Neural cell (in vitro differentiated cells): ENCODE measurements around the gene SNRPA. TPM values are rescaled to one million over a fixed set of nuclear protein-coding genes. Genes with fewer than 3 reads are reported as not detected.

ENCODE experiments used
- H2AFZ ChIP-seq: fragments of 200-600, 300-800 bp; sonication (generic), shearing (Covaris generic); 2 replicates; pipeline ENCODE4 v1.6.0; 2014; ENCODE audit warnings: low read depth, mild to moderate bottlenecking, antibody characterized with exemption, low read length, moderate library complexity
- H3F3A ChIP-seq: fragments of 200-600 bp; shearing (Covaris generic); 2 replicates; pipeline ENCODE4 v1.6.1; 2016; ENCODE audit warnings: mild to moderate bottlenecking, moderate library complexity, mixed read lengths, antibody characterized with exemption, low read length; ENCODE audit not compliant: insufficient read depth, poor library complexity, severe bottlenecking
- H3K27ac ChIP-seq: fragments of 200-600, 300-800 bp; sonication (generic), shearing (Covaris generic); 2 replicates; pipeline ENCODE4 v1.5.1; 2014; ENCODE audit warnings: mild to moderate bottlenecking, low read length, moderate library complexity
- H3K27me3 ChIP-seq: fragments of 300-800, 200-600 bp; sonication (generic), shearing (Covaris generic); 2 replicates; pipeline ENCODE4 v1.6.0; 2014; ENCODE audit warnings: mild to moderate bottlenecking, low read depth, low read length, moderate library complexity; ENCODE audit not compliant: insufficient read depth
- H3K36me3 ChIP-seq: fragments of 300-800, 200-600 bp; sonication (generic), shearing (Covaris generic); 2 replicates; pipeline ENCODE4 v1.5.1; 2014; ENCODE audit warnings: mild to moderate bottlenecking, antibody characterized with exemption, low read length, moderate library complexity; ENCODE audit not compliant: insufficient read depth
- H3K4me2 ChIP-seq: fragments of 300-800, 200-600 bp; sonication (generic), shearing (Covaris generic); 2 replicates; pipeline ENCODE4 v1.6.0; 2014; ENCODE audit warnings: mild to moderate bottlenecking, low read length
- H3K4me3 ChIP-seq: fragments of 300-800, 200-600 bp; sonication (generic), shearing (Covaris generic); 2 replicates; pipeline ENCODE4 v1.5.1; 2014; ENCODE audit warnings: mild to moderate bottlenecking, low read length, moderate library complexity
- H3K79me2 ChIP-seq: fragments of 200-600 bp; shearing (Covaris generic); replicated peaks from 2 replicates; pipeline ENCODE4 v1.6.0; 2014; ENCODE audit warnings: mild to moderate bottlenecking, low read length, moderate library complexity; ENCODE audit not compliant: insufficient read depth
- H3K9ac ChIP-seq: fragments of 300-800, 200-600 bp; sonication (generic), shearing (Covaris generic); 2 replicates; pipeline ENCODE4 v1.6.1; 2016; ENCODE audit warnings: mild to moderate bottlenecking, low read length, mixed read lengths
- H3K9me2 ChIP-seq: fragments of 200-600 bp; shearing (Covaris generic); 2 replicates; pipeline ENCODE4 v1.6.1; 2016; ENCODE audit warnings: mild to moderate bottlenecking, low read length, mixed read lengths; ENCODE audit not compliant: insufficient read depth
- H3K9me3 ChIP-seq: fragments of 200-600, 300-800 bp; sonication (generic), shearing (Covaris generic); 2 replicates; pipeline ENCODE4 v1.6.1; 2016; ENCODE audit warnings: mild to moderate bottlenecking, mixed run types, low read length, moderate library complexity, mixed read lengths
- H4K20me1 ChIP-seq: fragments of 200-600 bp; shearing (Covaris generic); 2 replicates; pipeline ENCODE4 v1.6.1; 2016; ENCODE audit warnings: mild to moderate bottlenecking, mixed run types; ENCODE audit not compliant: insufficient read depth
- CTCF ChIP-seq: fragments of 450-650 bp; IDR thresholded peaks from 2 replicates; pipeline ENCODE4 v1.5.1; 2014; ENCODE audit warnings: antibody characterized with exemption, mild to moderate bottlenecking, moderate library complexity; ENCODE audit not compliant: poor library complexity, severe bottlenecking
- EP300 ChIP-seq: fragments of 450-650 bp; conservative IDR thresholded peaks from 2 replicates; pipeline ENCODE4 v1.6.1; 2014; ENCODE audit warnings: antibody characterized with exemption, mild to moderate bottlenecking, moderate library complexity; ENCODE audit not compliant: poor library complexity, severe bottlenecking
- EZH2 ChIP-seq: fragments of 200-600, 300-800 bp; shearing (Covaris generic), sonication (generic); IDR thresholded peaks from 2 replicates; pipeline ENCODE4 v1.6.1; 2014; ENCODE audit warnings: antibody characterized with exemption, low read length, borderline replicate concordance, mild to moderate bottlenecking; ENCODE audit not compliant: insufficient read depth, poor library complexity, severe bottlenecking
- MXI1 ChIP-seq: fragments of 450-650 bp; conservative IDR thresholded peaks from 2 replicates; pipeline ENCODE4 v1.6.1; 2014; ENCODE audit warnings: antibody characterized with exemption, mild to moderate bottlenecking; ENCODE audit not compliant: poor library complexity, severe bottlenecking
- POLR2AphosphoS5 ChIP-seq: IDR thresholded peaks from 2 replicates; pipeline ENCODE4 v1.6.1; 2012
- RAD21 ChIP-seq: fragments of 450-650 bp; conservative IDR thresholded peaks from 2 replicates; pipeline ENCODE4 v1.6.1; 2014; ENCODE audit warnings: antibody characterized with exemption, mild to moderate bottlenecking, moderate library complexity
- REST ChIP-seq: IDR thresholded peaks from 2 replicates; pipeline ENCODE4 v1.6.1; 2012; ENCODE audit warnings: borderline replicate concordance
- SMC3 ChIP-seq: fragments of 450-650 bp; conservative IDR thresholded peaks from 2 replicates; pipeline ENCODE4 v1.6.1; 2014; ENCODE audit warnings: antibody characterized with exemption, mild to moderate bottlenecking, moderate library complexity; ENCODE audit not compliant: poor library complexity
- TAF1 ChIP-seq: IDR thresholded peaks from 2 replicates; pipeline ENCODE4 v1.6.1; 2012; ENCODE audit warnings: low read depth
- polyA plus RNA-seq: library from polyadenylated mRNA; depleted of rRNA; stranded (reverse); fragments of >200 nt; gene quantifications from 2 replicates; pipeline ENCODE4 v1.2.3, GENCODE V29; 2014

SNRPA gene
- polyA plus RNA-seq, 1 donor from 2014 or later = 29.9 TPM

- Histone ChIP-seq H3F3A (no peaks in the 10 kb centered on the region), H3K9me3 (no peaks in the 10 kb centered on the region), H3K36me3 (no peaks in the 10 kb centered on the region), H3K4me3 (no peak overlapping the region), H3K9me2 (no peaks in the 10 kb centered on the region), H3K27ac (no peak overlapping the region), H3K4me2 (no peak overlapping the region), H2AFZ (no peak overlapping the region), H3K9ac (no peak overlapping the region), H3K79me2 (no peaks in the 10 kb centered on the region), H3K27me3 (no peaks in the 10 kb centered on the region), H4K20me1 (no peaks in the 10 kb centered on the region)
- TF ChIP-seq REST = no peak
Observed at GRCh38 chr19:40739030-40739839, 11.8 kb upstream of the SNRPA start.

- H3K4me2 ChIP-seq = no peak overlapping the region
- H3K27me3 ChIP-seq = no peaks in the 10 kb centered on the region
- H3F3A ChIP-seq = no peaks in the 10 kb centered on the region
- H3K36me3 ChIP-seq = no peaks in the 10 kb centered on the region
- H3K79me2 ChIP-seq = no peaks in the 10 kb centered on the region
- H3K9ac ChIP-seq = no peak overlapping the region
- no peaks in the 10 kb centered on the region for H3K9me3 ChIP-seq
- TF ChIP-seq CTCF = no peak
- TF ChIP-seq SMC3 = no peak
- no peak for TF ChIP-seq MXI1
- no peak for TF ChIP-seq TAF1
- no peak for TF ChIP-seq RAD21
- TF ChIP-seq EZH2 = no peak
- TF ChIP-seq POLR2AphosphoS5 = no peak
- no peak for TF ChIP-seq REST
- no peak for TF ChIP-seq EP300
- no peaks in the 10 kb centered on the region for H3K9me2 ChIP-seq
- H4K20me1 ChIP-seq = no peaks in the 10 kb centered on the region
- H3K4me3 ChIP-seq = no peak overlapping the region
- no peak overlapping the region for H2AFZ ChIP-seq
- H3K27ac ChIP-seq = no peak overlapping the region
Observed at GRCh38 chr19:40739871-40740703, 10.9 kb upstream of the SNRPA start.
